PC-9 (cell line): ENCODE measurements around the gene RASL11B. TPM values are rescaled to one million over a fixed set of nuclear protein-coding genes. Genes with fewer than 3 reads are reported as not detected.

Experiments used
- BruUV-seq: library from RNA; stranded (reverse); fragments of 400-500 nt; replicated peaks from 2 replicates; lab custom pipeline; 2021; lab: Mats Ljungman, UMichigan
- CTCF ChIA-PET: fragments of 300-600 bp; sonication (Branson Sonifier 250); formaldehyde crosslinking; loops from one replicate; lab custom pipeline; 2022; ENCODE audit warnings: antibody characterized with exemption; lab: Charles Lee
- POLR2A ChIA-PET: fragments of 300-600 bp; sonication (Branson Sonifier 250); formaldehyde crosslinking; loops from one replicate; lab custom pipeline; 2022; ENCODE audit warnings: antibody characterized with exemption; ENCODE audit not compliant: unreplicated experiment; lab: Charles Lee
- DNase-seq, 2 experiments: peaks; one replicate each; pipeline versions ENCODE4 v3.0.0 to v3.0.0-alpha.2; 2015 to 2022; ENCODE audit warnings: mixed read lengths in 1 of 2
- H2AFZ ChIP-seq: fragments of 200-600 bp; sonication (generic); 2 replicates; pipeline ENCODE4 v1.8.1; 2017; ENCODE audit warnings: antibody characterized with exemption
- H3F3A ChIP-seq: fragments of 200-600 bp; sonication (generic); 2 replicates; pipeline ENCODE4 v1.8.1; 2017; ENCODE audit warnings: antibody characterized with exemption, mild to moderate bottlenecking, low read depth; ENCODE audit not compliant: insufficient read depth
- H3K27ac ChIP-seq: fragments of 200-600 bp; sonication (generic); 2 replicates; pipeline ENCODE4 v1.6.1; 2016; ENCODE audit warnings: mixed run types
- H3K27me3 ChIP-seq: fragments of 200-600 bp; sonication (generic); 2 replicates; pipeline ENCODE4 v1.6.1; 2016; ENCODE audit warnings: low read depth, mixed run types; ENCODE audit not compliant: insufficient read depth
- H3K36me3 ChIP-seq: fragments of 200-600 bp; sonication (generic); 2 replicates; pipeline ENCODE4 v1.6.1; 2016; ENCODE audit warnings: low read depth, mixed run types
- H3K4me1 ChIP-seq: fragments of 200-600 bp; sonication (generic); replicated peaks from 2 replicates; pipeline ENCODE4 v1.6.1; 2016; ENCODE audit warnings: mixed run types; ENCODE audit not compliant: insufficient read depth
- H3K4me2 ChIP-seq: fragments of 200-600 bp; sonication (generic); 2 replicates; pipeline ENCODE4 v1.6.1; 2017; ENCODE audit warnings: mixed run types
- H3K4me3 ChIP-seq: fragments of 200-600 bp; sonication (generic); 2 replicates; pipeline ENCODE4 v1.6.1; 2016; ENCODE audit warnings: mixed run types
- H3K79me2 ChIP-seq: fragments of 200-600 bp; sonication (generic); 2 replicates; pipeline ENCODE4 v1.6.1; 2017; ENCODE audit warnings: low read depth, mixed run types
- H3K9me2 ChIP-seq: fragments of 200-600 bp; sonication (generic); 2 replicates; pipeline ENCODE4 v1.8.1; 2017; ENCODE audit warnings: mild to moderate bottlenecking; ENCODE audit not compliant: insufficient read depth
- H3K9me3 ChIP-seq: fragments of 200-600 bp; sonication (generic); 2 replicates; pipeline ENCODE4 v1.8.1; 2016; ENCODE audit warnings: low read depth; ENCODE audit not compliant: insufficient read depth
- H4K20me1 ChIP-seq: fragments of 200-600 bp; sonication (generic); 2 replicates; pipeline ENCODE4 v1.8.1; 2017; ENCODE audit not compliant: insufficient read depth
- CTCF ChIP-seq: fragments of 200-600 bp; sonication (generic); conservative IDR thresholded peaks from 2 replicates; pipeline ENCODE4 v1.6.1; 2017; ENCODE audit warnings: mixed run types, antibody characterized with exemption, mild to moderate bottlenecking, moderate library complexity
- EZH2 ChIP-seq: fragments of 200-600 bp; sonication (generic); IDR thresholded peaks from 2 replicates; pipeline ENCODE4 v1.8.0; 2017; ENCODE audit warnings: antibody characterized with exemption, low read depth
- intact Hi-C: fragments of 100-400 bp; cut with micrococcal nuclease; formaldehyde crosslinking; loops from one replicate; pipeline ENCODE4 v1.10.0; 2022; ENCODE audit not compliant: unreplicated experiment
- total RNA-seq: library from RNA; stranded (reverse); gene quantifications from 2 replicates; pipeline ENCODE4 v1.2.3, GENCODE V29; 2021

The RASL11B gene
- total RNA-seq, 1 experiment from 2014 or later = not detected

GRCh38 chr4:52852711-52853110 is 9.4 kb upstream of the RASL11B start:
- DNase-seq = no peak
- Histone ChIP-seq H3K9me3 (no peaks in the 10 kb centered on the region), H4K20me1 (no peaks in the 10 kb centered on the region), H3F3A (no peaks in the 10 kb centered on the region), H3K4me2 (no peak overlapping the region), H3K36me3 (no peaks in the 10 kb centered on the region), H3K27me3 (no peaks in the 10 kb centered on the region), H2AFZ (no peak overlapping the region), H3K9me2 (no peaks in the 10 kb centered on the region), H3K79me2 (no peaks in the 10 kb centered on the region), H3K27ac (no peak overlapping the region), H3K4me1 (no peaks in the 10 kb centered on the region), H3K4me3 (no peak overlapping the region)
- CTCF ChIA-PET = no interaction called here
- POLR2A ChIA-PET = interaction anchor here (0.6 kb wide), 1 partner anchor 177 kb away, joined by 5 read pairs; no protein-coding TSS in a partner anchor
- intact Hi-C loops = no loop called here
- BruUV-seq = no TSS peak
- no peak for TF ChIP-seq CTCF
- TF ChIP-seq EZH2 = no peak

- no peak overlapping the region for H3K27ac ChIP-seq
- CTCF ChIA-PET = no interaction called here
- intact Hi-C loops = no loop called here
- H3K27me3 ChIP-seq = no peaks in the 10 kb centered on the region
- no peaks in the 10 kb centered on the region for H4K20me1 ChIP-seq
- H3F3A ChIP-seq = no peaks in the 10 kb centered on the region
- BruUV-seq = no TSS peak
- no peak overlapping the region for H3K4me2 ChIP-seq
- no peak for TF ChIP-seq CTCF
- TF ChIP-seq EZH2 = no peak
- H3K4me3 ChIP-seq = no peak overlapping the region
- POLR2A ChIA-PET = interaction anchor here (0.6 kb wide), 1 partner anchor 178 kb away, joined by 5 read pairs; no protein-coding TSS in a partner anchor
- H3K4me1 ChIP-seq = no peaks in the 10 kb centered on the region
- H3K36me3 ChIP-seq = no peaks in the 10 kb centered on the region
- no peaks in the 10 kb centered on the region for H3K9me2 ChIP-seq
- H3K79me2 ChIP-seq = no peaks in the 10 kb centered on the region
- no peak overlapping the region for H2AFZ ChIP-seq
- peak in 1 of 2 experiments; percentile 39 for DNase-seq
- no peaks in the 10 kb centered on the region; the same call in 1 of the 2 replicates for H3K9me3 ChIP-seq
Observed at GRCh38 chr4:52853351-52853750, 8.8 kb upstream of the RASL11B start.

- no peaks in the 10 kb centered on the region for H3K36me3 ChIP-seq
- DNase-seq = no peak
- no peaks in the 10 kb centered on the region for H3K79me2 ChIP-seq
- no peak overlapping the region for H2AFZ ChIP-seq
- BruUV-seq = no TSS peak
- no peak for TF ChIP-seq CTCF
- no peak overlapping the region for H3K4me3 ChIP-seq
- no peak overlapping the region for H3K4me2 ChIP-seq
- no peaks in the 10 kb centered on the region for H4K20me1 ChIP-seq
- no peaks in the 10 kb centered on the region for H3K9me2 ChIP-seq
- H3K4me1 ChIP-seq = no peaks in the 10 kb centered on the region; the same call in 1 of the 2 replicates
- no peaks in the 10 kb centered on the region; the same call in 1 of the 2 replicates for H3K9me3 ChIP-seq
- POLR2A ChIA-PET = no interaction called here
- no peak overlapping the region for H3K27ac ChIP-seq
- intact Hi-C loops = no loop called here
- CTCF ChIA-PET = no interaction called here
- no peaks in the 10 kb centered on the region for H3F3A ChIP-seq
- no peaks in the 10 kb centered on the region for H3K27me3 ChIP-seq
Observed at GRCh38 chr4:52856801-52857200, 5.3 kb upstream of the RASL11B start.
